HepG2 (cell line): ENCODE data around the gene SSTR5. TPM values are rescaled to one million over a fixed set of nuclear protein-coding genes. Genes with fewer than 3 reads are reported as not detected.
A peak's percentile ranks its signal among the peaks of the same experiment; 100 is the strongest.

Experiments used
- CENPBD1 ChIP-seq: sonication (generic); formaldehyde crosslinking; IDR thresholded peaks from 2 replicates; pipeline ENCODE4 v1.8.0; 2022; ENCODE audit warnings: missing genetic modification reagents, low read depth, mild to moderate bottlenecking, borderline replicate concordance
- ETS1 ChIP-seq: sonication (generic); formaldehyde crosslinking; IDR thresholded peaks from 2 replicates; pipeline ENCODE4 v1.4.0; 2020; ENCODE audit warnings: missing genetic modification reagents
- HNRNPK ChIP-seq: fragments of 200-400 bp; formaldehyde crosslinking; IDR thresholded peaks from 2 replicates; pipeline ENCODE4 v1.6.1; 2018; ENCODE audit warnings: low read length, low read depth, moderate library complexity, mild to moderate bottlenecking; ENCODE audit not compliant: poor library complexity, severe bottlenecking
- KDM1A ChIP-seq: IDR thresholded peaks from 2 replicates; pipeline ENCODE4 v1.6.1; 2016; ENCODE audit warnings: missing compliant biosample characterization
- POGK ChIP-seq: sonication (generic); formaldehyde crosslinking; conservative IDR thresholded peaks from 2 replicates; pipeline ENCODE4 v1.8.0; 2022; ENCODE audit warnings: mild to moderate bottlenecking, moderate library complexity, missing genetic modification reagents
- SAFB2 ChIP-seq: sonication (generic); formaldehyde crosslinking; IDR thresholded peaks from 2 replicates; pipeline ENCODE4 v1.5.1; 2020; ENCODE audit warnings: missing genetic modification reagents, low read depth, mild to moderate bottlenecking, borderline replicate concordance
- SP140L ChIP-seq: sonication (generic); formaldehyde crosslinking; IDR thresholded peaks from 2 replicates; pipeline ENCODE4 v1.4.0; 2020; ENCODE audit warnings: missing genetic modification reagents, borderline replicate concordance
- TFDP2 ChIP-seq: sonication (generic); formaldehyde crosslinking; IDR thresholded peaks from 2 replicates; pipeline ENCODE4 v1.4.0; 2020; ENCODE audit warnings: missing genetic modification reagents
- U2AF2 ChIP-seq: fragments of 200-400 bp; formaldehyde crosslinking; IDR thresholded peaks from 2 replicates; pipeline ENCODE4 v1.6.1; 2017; ENCODE audit warnings: low read depth, mild to moderate bottlenecking, low read length
- ZBTB8A ChIP-seq: sonication (generic); formaldehyde crosslinking; IDR thresholded peaks from 2 replicates; pipeline ENCODE4 v1.4.0; 2020; ENCODE audit warnings: mild to moderate bottlenecking, low read depth, missing genetic modification reagents, borderline replicate concordance
- ZNF10 ChIP-seq: sonication (generic); formaldehyde crosslinking; IDR thresholded peaks from 2 replicates; pipeline ENCODE4 v1.4.0; 2020; ENCODE audit warnings: mild to moderate bottlenecking, low read depth, missing genetic modification reagents, borderline replicate concordance
- ZNF281 ChIP-seq: sonication (generic); formaldehyde crosslinking; IDR thresholded peaks from 2 replicates; pipeline ENCODE4 v1.4.0; 2020; ENCODE audit warnings: missing genetic modification reagents, borderline replicate concordance
- ZNF598 ChIP-seq: sonication (generic); formaldehyde crosslinking; IDR thresholded peaks from 2 replicates; pipeline ENCODE4 v1.5.1; 2020; ENCODE audit warnings: mild to moderate bottlenecking, missing genetic modification reagents, borderline replicate concordance
- ZNF660 ChIP-seq: sonication (generic); formaldehyde crosslinking; IDR thresholded peaks from 2 replicates; pipeline ENCODE4 v1.5.1; 2020; ENCODE audit warnings: mild to moderate bottlenecking, low read depth, missing genetic modification reagents, borderline replicate concordance
- ZNF772 ChIP-seq: sonication (generic); formaldehyde crosslinking; IDR thresholded peaks from 2 replicates; pipeline ENCODE4 v1.5.0; 2020; ENCODE audit warnings: mild to moderate bottlenecking, missing genetic modification reagents
- ZNF781 ChIP-seq: sonication (generic); formaldehyde crosslinking; IDR thresholded peaks from 2 replicates; pipeline ENCODE4 v1.5.1; 2020; ENCODE audit warnings: borderline replicate concordance, mild to moderate bottlenecking, missing genetic modification reagents; ENCODE audit errors: not compliant biosample characterization
- ZNF784 ChIP-seq: sonication (generic); formaldehyde crosslinking; IDR thresholded peaks from 2 replicates; pipeline ENCODE4 v1.5.1; 2020; ENCODE audit warnings: missing genetic modification reagents, mild to moderate bottlenecking, borderline replicate concordance
- ZNF83 ChIP-seq: sonication (generic); formaldehyde crosslinking; IDR thresholded peaks from 2 replicates; pipeline ENCODE4 v1.4.0; 2020; ENCODE audit warnings: missing genetic modification reagents, mild to moderate bottlenecking, borderline replicate concordance
- polyA plus RNA-seq, 8 experiments: library from polyadenylated mRNA; depleted of rRNA in 3 of 8; stranded (reverse) in 7 of 8; unstranded in 1 of 8; fragments of >200 nt; fragmentation: Illumina TruSeq in 4 of 8; extraction: Trizol in 4 of 8; gene quantifications; 2 replicates each; pipeline versions ENCODE4 v1.2.1 to v1.2.3, GENCODE V29; 2011 to 2016; ENCODE audit warnings: low read depth in 4 of 8, missing spikeins in 1 of 8, mixed read lengths in 1 of 8; ENCODE audit not compliant: insufficient read depth in 1 of 8
- total RNA-seq, 5 experiments: library from RNA; depleted of rRNA; stranded (reverse); fragments of >200 nt; fragmentation: Illumina TruSeq; extraction: Trizol; gene quantifications; 2 replicates each; pipeline ENCODE4 v1.2.3, GENCODE V29; 2016; ENCODE audit warnings: low read depth in 1 of 5

SSTR5 gene
- total and polyA plus RNA-seq, 2 of the 13 experiments (the other 11 are each of a cell fraction or from before 2014, with no cell fraction given): 0.20 to 0.49 TPM

- no peak for TF ChIP-seq ZNF10 (CRISPR knock-in tag)
- TF ChIP-seq U2AF2: no peak
- TF ChIP-seq TFDP2 (CRISPR knock-in tag): peak; percentile 58; the same call in 1 of the 2 replicates
- no peak for TF ChIP-seq ZNF781 (CRISPR knock-in tag)
- TF ChIP-seq ZNF660: no peak
- no peak for TF ChIP-seq SP140L
- TF ChIP-seq ZNF598 (CRISPR knock-in tag): no peak
- no peak for TF ChIP-seq CENPBD1 (CRISPR knock-in tag)
- TF ChIP-seq ZNF281 (CRISPR knock-in tag): peak; percentile 62
- TF ChIP-seq ZNF784 (CRISPR knock-in tag): no peak
- no peak for TF ChIP-seq KDM1A (CRISPR knock-in tag)
- TF ChIP-seq ETS1 (CRISPR knock-in tag): no peak
- no peak for TF ChIP-seq POGK (CRISPR knock-in tag)
- TF ChIP-seq HNRNPK: no peak
- TF ChIP-seq ZBTB8A (CRISPR knock-in tag): no peak
- TF ChIP-seq ZNF83 (CRISPR knock-in tag): no peak
- TF ChIP-seq SAFB2 (CRISPR knock-in tag): no peak
- TF ChIP-seq ZNF772 (CRISPR knock-in tag): peak; percentile 59; the same call in 1 of the 2 replicates
These were observed 18.4 kb downstream of the SSTR5 start (continued) for GRCh38 chr16:1090620-1091587.
